HG02943 (cell line): ENCODE results near the gene PHEX.

Source experiments
- ATAC-seq: cut with Tn5 transposase; IDR thresholded peaks from one replicate; pipeline ENCODE4 v1.9.1; 2021; ENCODE audit warnings: mild to moderate bottlenecking, low read depth, moderate library complexity; ENCODE audit not compliant: unreplicated experiment

The PHEX gene

GRCh38 chrX:22141047-22141730, 109.1 kb downstream of the PHEX start:
- ATAC-seq = no peak

GRCh38 chrX:22147214-22147613, 115.1 kb downstream of the PHEX start:
- ATAC-seq = no peak

- ATAC-seq = no peak
Observed at GRCh38 chrX:22147942-22148341, 115.8 kb downstream of the PHEX start.

- ATAC-seq = no peak
Observed at GRCh38 chrX:22148565-22148964, 116.4 kb downstream of the PHEX start.

GRCh38 chrX:22150371-22150770, 118.2 kb downstream of the PHEX start:
- ATAC-seq = no peak

- ATAC-seq = no peak
Observed at GRCh38 chrX:22155126-22155525, 123.0 kb downstream of the PHEX start.

GRCh38 chrX:22159071-22159470, 126.9 kb downstream of the PHEX start:
- no peak for ATAC-seq

GRCh38 chrX:22163326-22163725, 131.2 kb downstream of the PHEX start:
- ATAC-seq = no peak

GRCh38 chrX:22164770-22165388, 132.8 kb downstream of the PHEX start:
- no peak for ATAC-seq

GRCh38 chrX:22165732-22166457, 133.8 kb downstream of the PHEX start:
- no peak for ATAC-seq

- no peak for ATAC-seq
Observed at GRCh38 chrX:22171287-22172060, 139.3 kb downstream of the PHEX start.

- ATAC-seq = no peak
Observed at GRCh38 chrX:22173966-22174365, 141.8 kb downstream of the PHEX start.

- no peak for ATAC-seq
Observed at GRCh38 chrX:22177950-22178515, 145.9 kb downstream of the PHEX start.

GRCh38 chrX:22184096-22184495, 152.0 kb downstream of the PHEX start:
- ATAC-seq = no peak

- no peak for ATAC-seq
Observed at GRCh38 chrX:22186165-22186564, 154.0 kb downstream of the PHEX start.

GRCh38 chrX:22192419-22193060, 160.4 kb downstream of the PHEX start:
- ATAC-seq = peak; percentile 92

- ATAC-seq = no peak
Observed at GRCh38 chrX:22193851-22194659, 161.9 kb downstream of the PHEX start.

- ATAC-seq = no peak
Observed at GRCh38 chrX:22194660-22194945, 162.5 kb downstream of the PHEX start.

GRCh38 chrX:22196149-22196548, 164.0 kb downstream of the PHEX start:
- ATAC-seq = no peak

GRCh38 chrX:22202251-22202650, 170.1 kb downstream of the PHEX start:
- ATAC-seq = no peak
